ENCODE measurements around the gene ROM1. TPM values are rescaled to one million over a fixed set of nuclear protein-coding genes. Genes with fewer than 3 reads are reported as not detected.
A peak's percentile ranks its signal among the peaks of the same experiment; 100 is the strongest.

ROM1 gene
- total and polyA plus RNA-seq, 2 donors from 2014 or later, result 7.9 to 11.1 TPM

GRCh38 chr11:62664405-62665074, 51.5 kb downstream of the ROM1 start:
- FAIRE-seq (no peak), DNase-seq (peak; percentile 80 to 87 (median 85))
- Histone ChIP-seq H3K27ac (ENCODE audit: low read depth in 2 of 2, low read length in 2 of 2) (peak overlapping the region; percentile 79 to 82), H3K36me3 (ENCODE audit: control insufficient read depth in 2 of 3, insufficient read depth in 3 of 3, low read length in 3 of 3) (no peaks in the 10 kb centered on the region), H3K4me3 (ENCODE audit: low read length in 3 of 3) (peak overlapping the region; percentile 77 to 93 (median 87)), H3K9ac (ENCODE audit: low read length in 3 of 3) (peak overlapping the region; percentile 14 to 93 (median 68)), H3K9me3 (ENCODE audit: control insufficient read depth in 2 of 3, insufficient read depth in 1 of 3, low read length in 3 of 3) (no peaks in the 10 kb centered on the region), H3K27me3 (ENCODE audit: control insufficient read depth, insufficient read depth, low read length) (no peaks in the 10 kb centered on the region), H3K4me1 (ENCODE audit: control insufficient read depth in 2 of 3, insufficient read depth in 2 of 3, low read depth in 1 of 3, low read length in 3 of 3) (peaks cover 2 to 16% (median 11%) of the 10 kb centered on the region in 3 donors)
- intact Hi-C loops (cut with DNase I), result no loop called here
- TF ChIP-seq, protein P1, sequence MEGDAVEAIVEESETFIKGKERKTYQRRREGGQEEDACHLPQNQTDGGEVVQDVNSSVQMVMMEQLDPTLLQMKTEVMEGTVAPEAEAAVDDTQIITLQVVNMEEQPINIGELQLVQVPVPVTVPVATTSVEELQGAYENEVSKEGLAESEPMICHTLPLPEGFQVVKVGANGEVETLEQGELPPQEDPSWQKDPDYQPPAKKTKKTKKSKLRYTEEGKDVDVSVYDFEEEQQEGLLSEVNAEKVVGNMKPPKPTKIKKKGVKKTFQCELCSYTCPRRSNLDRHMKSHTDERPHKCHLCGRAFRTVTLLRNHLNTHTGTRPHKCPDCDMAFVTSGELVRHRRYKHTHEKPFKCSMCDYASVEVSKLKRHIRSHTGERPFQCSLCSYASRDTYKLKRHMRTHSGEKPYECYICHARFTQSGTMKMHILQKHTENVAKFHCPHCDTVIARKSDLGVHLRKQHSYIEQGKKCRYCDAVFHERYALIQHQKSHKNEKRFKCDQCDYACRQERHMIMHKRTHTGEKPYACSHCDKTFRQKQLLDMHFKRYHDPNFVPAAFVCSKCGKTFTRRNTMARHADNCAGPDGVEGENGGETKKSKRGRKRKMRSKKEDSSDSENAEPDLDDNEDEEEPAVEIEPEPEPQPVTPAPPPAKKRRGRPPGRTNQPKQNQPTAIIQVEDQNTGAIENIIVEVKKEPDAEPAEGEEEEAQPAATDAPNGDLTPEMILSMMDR (IDR thresholded peaks at IDR 0.05; ENCODE audit: borderline replicate concordance, extremely low read depth, insufficient read depth), result no peak

Small RNA genes lying within 50 kb of the gene (microRNA-seq; reads per million reads assigned to microRNA genes)
- 1.4 reads per million for gene MIR6747

Other genes with a start within 250 kb of the ROM1 start
- not detected for gene SCGB1A1, start 194.2 kb upstream of the ROM1 start, total RNA-seq
- gene SCGB1A1, start 194.2 kb upstream of the ROM1 start, polyA plus RNA-seq (ENCODE audit: insufficient read depth, low read depth, low replicate concordance), result not detected
- 700 TPM for gene AHNAK, start 66.5 kb upstream of the ROM1 start, total RNA-seq
- gene AHNAK, start 66.5 kb upstream of the ROM1 start, polyA plus RNA-seq (ENCODE audit: insufficient read depth, low read depth, low replicate concordance), result 36.6 TPM
- 1,136 TPM for gene EEF1G, start 39.4 kb upstream of the ROM1 start, total RNA-seq
- 1,809 TPM for gene EEF1G, start 39.4 kb upstream of the ROM1 start, polyA plus RNA-seq (ENCODE audit: insufficient read depth, low read depth, low replicate concordance)
- gene TUT1, start 21.7 kb upstream of the ROM1 start, total RNA-seq, result 29.5 TPM
- 18.7 TPM for gene TUT1, start 21.7 kb upstream of the ROM1 start, polyA plus RNA-seq (ENCODE audit: insufficient read depth, low read depth, low replicate concordance)
- gene MTA2, start 11.4 kb upstream of the ROM1 start, total RNA-seq, result 71.8 TPM
- 34.4 TPM for gene MTA2, start 11.4 kb upstream of the ROM1 start, polyA plus RNA-seq (ENCODE audit: insufficient read depth, low read depth, low replicate concordance)
- 83.3 TPM for gene EML3, start 482 bp upstream of the ROM1 start, total RNA-seq
- gene EML3, start 482 bp upstream of the ROM1 start, polyA plus RNA-seq (ENCODE audit: insufficient read depth, low read depth, low replicate concordance), result 35.0 TPM
- 50.6 TPM for gene B3GAT3, start 8.7 kb downstream of the ROM1 start, total RNA-seq
- 66.2 TPM for gene B3GAT3, start 8.7 kb downstream of the ROM1 start, polyA plus RNA-seq (ENCODE audit: insufficient read depth, low read depth, low replicate concordance)
- gene GANAB, start 33.4 kb downstream of the ROM1 start, total RNA-seq, result 309 TPM
- gene GANAB, start 33.4 kb downstream of the ROM1 start, polyA plus RNA-seq (ENCODE audit: insufficient read depth, low read depth, low replicate concordance), result 110 TPM
- gene INTS5, start 40.0 kb downstream of the ROM1 start, total RNA-seq, result 21.2 TPM
- 11.2 TPM for gene INTS5, start 40.0 kb downstream of the ROM1 start, polyA plus RNA-seq (ENCODE audit: insufficient read depth, low read depth, low replicate concordance)
- 44.5 TPM for gene C11orf98, start 52.0 kb downstream of the ROM1 start, total RNA-seq
- 138 TPM for gene C11orf98, start 52.0 kb downstream of the ROM1 start, polyA plus RNA-seq (ENCODE audit: insufficient read depth, low read depth, low replicate concordance)
- 12.1 TPM for gene CSKMT, start 52.1 kb downstream of the ROM1 start, total RNA-seq
- gene CSKMT, start 52.1 kb downstream of the ROM1 start, polyA plus RNA-seq (ENCODE audit: insufficient read depth, low read depth, low replicate concordance), result 8.2 TPM
- 7.6 TPM for gene UQCC3, start 58.4 kb downstream of the ROM1 start, total RNA-seq
- gene UQCC3, start 58.4 kb downstream of the ROM1 start, polyA plus RNA-seq (ENCODE audit: insufficient read depth, low read depth, low replicate concordance), result 24.8 TPM
- gene LBHD1, start 59.0 kb downstream of the ROM1 start, total RNA-seq, result 7.9 TPM
- 5.3 TPM for gene LBHD1, start 59.0 kb downstream of the ROM1 start, polyA plus RNA-seq (ENCODE audit: insufficient read depth, low read depth, low replicate concordance)
- 89.2 TPM for gene UBXN1, start 65.8 kb downstream of the ROM1 start, total RNA-seq
- 139 TPM for gene UBXN1, start 65.8 kb downstream of the ROM1 start, polyA plus RNA-seq (ENCODE audit: insufficient read depth, low read depth, low replicate concordance)
- gene LRRN4CL, start 76.3 kb downstream of the ROM1 start, total RNA-seq, result 1.2 TPM
- 0.58 TPM for gene LRRN4CL, start 76.3 kb downstream of the ROM1 start, polyA plus RNA-seq (ENCODE audit: insufficient read depth, low read depth, low replicate concordance)
- 93.2 TPM for gene BSCL2, start 94.2 kb downstream of the ROM1 start, total RNA-seq
- 249 TPM for gene BSCL2, start 94.2 kb downstream of the ROM1 start, polyA plus RNA-seq (ENCODE audit: insufficient read depth, low read depth, low replicate concordance)
- gene GNG3, start 94.4 kb downstream of the ROM1 start, total RNA-seq, result not detected
- gene GNG3, start 94.4 kb downstream of the ROM1 start, polyA plus RNA-seq (ENCODE audit: insufficient read depth, low read depth, low replicate concordance), result 1.1 TPM
- 49.0 TPM for gene HNRNPUL2, start 114.2 kb downstream of the ROM1 start, total RNA-seq
- 37.1 TPM for gene HNRNPUL2, start 114.2 kb downstream of the ROM1 start, polyA plus RNA-seq (ENCODE audit: insufficient read depth, low read depth, low replicate concordance)
- gene TTC9C, start 115.2 kb downstream of the ROM1 start, total RNA-seq, result 24.8 TPM
- 39.2 TPM for gene TTC9C, start 115.2 kb downstream of the ROM1 start, polyA plus RNA-seq (ENCODE audit: insufficient read depth, low read depth, low replicate concordance)
- 15.0 TPM for gene ZBTB3, start 140.9 kb downstream of the ROM1 start, total RNA-seq
- 4.8 TPM for gene ZBTB3, start 140.9 kb downstream of the ROM1 start, polyA plus RNA-seq (ENCODE audit: insufficient read depth, low read depth, low replicate concordance)
- 66.0 TPM for gene POLR2G, start 148.3 kb downstream of the ROM1 start, total RNA-seq
- gene POLR2G, start 148.3 kb downstream of the ROM1 start, polyA plus RNA-seq (ENCODE audit: insufficient read depth, low read depth, low replicate concordance), result 143 TPM
- gene TAF6L, start 158.1 kb downstream of the ROM1 start, total RNA-seq, result 27.1 TPM
- gene TAF6L, start 158.1 kb downstream of the ROM1 start, polyA plus RNA-seq (ENCODE audit: insufficient read depth, low read depth, low replicate concordance), result 19.3 TPM
- gene TMEM179B, start 174.1 kb downstream of the ROM1 start, total RNA-seq, result 57.1 TPM
- gene TMEM179B, start 174.1 kb downstream of the ROM1 start, polyA plus RNA-seq (ENCODE audit: insufficient read depth, low read depth, low replicate concordance), result 105 TPM
- gene TMEM223, start 178.7 kb downstream of the ROM1 start, total RNA-seq, result 16.5 TPM
- 34.9 TPM for gene TMEM223, start 178.7 kb downstream of the ROM1 start, polyA plus RNA-seq (ENCODE audit: insufficient read depth, low read depth, low replicate concordance)
- 83.8 TPM for gene NXF1, start 192.2 kb downstream of the ROM1 start, total RNA-seq
- 70.7 TPM for gene NXF1, start 192.2 kb downstream of the ROM1 start, polyA plus RNA-seq (ENCODE audit: insufficient read depth, low read depth, low replicate concordance)
- 39.6 TPM for gene STX5, start 218.8 kb downstream of the ROM1 start, total RNA-seq
- gene STX5, start 218.8 kb downstream of the ROM1 start, polyA plus RNA-seq (ENCODE audit: insufficient read depth, low read depth, low replicate concordance), result 44.6 TPM
- gene TEX54, start 219.6 kb downstream of the ROM1 start, total RNA-seq, result not detected
- gene TEX54, start 219.6 kb downstream of the ROM1 start, polyA plus RNA-seq (ENCODE audit: insufficient read depth, low read depth, low replicate concordance), result not detected
- 48.9 TPM for gene WDR74, start 226.3 kb downstream of the ROM1 start, total RNA-seq
- gene WDR74, start 226.3 kb downstream of the ROM1 start, polyA plus RNA-seq (ENCODE audit: insufficient read depth, low read depth, low replicate concordance), result 38.5 TPM

All from kidney (tissue), 14 donors.